Activated CD8-positive, alpha-beta memory T cell treated with anti-CD3 and anti-CD28 coated beads for 4 hours (primary cell): ENCODE data around the gene MAP4.
"Not testable (repeated sequence)": the region's sequence is repeated elsewhere in the genome, so short reads cannot be mapped to it uniquely, and the experiment has no call there.

ENCODE experiments used
- DNase-seq, 2 donors: peaks; one replicate each; pipeline ENCODE4 v3.0.0-alpha.2; 2020; ENCODE audit warnings: low read depth in 2 of 2

Gene MAP4

DNA sequence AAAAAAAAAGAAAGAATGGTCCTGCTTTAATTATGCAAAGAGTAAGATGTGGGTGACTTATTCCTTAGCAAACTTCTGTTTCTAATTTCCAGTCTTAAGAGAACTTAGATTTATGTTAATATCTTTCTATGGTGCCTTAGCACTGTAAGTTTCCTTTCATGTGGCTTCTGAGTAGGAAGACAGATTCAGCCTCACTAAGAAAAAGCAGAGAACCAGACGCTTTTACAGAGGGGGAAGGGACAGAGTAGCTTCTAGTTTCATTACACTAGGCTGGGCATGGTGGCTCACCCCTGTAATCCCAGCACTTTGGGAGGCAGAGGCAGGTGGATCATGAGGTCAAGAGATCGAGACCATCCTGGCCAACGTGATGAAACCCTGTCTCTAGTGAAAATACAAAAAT, 118.3 kb downstream of the MAP4 start:
- no peak for DNase-seq

DNA sequence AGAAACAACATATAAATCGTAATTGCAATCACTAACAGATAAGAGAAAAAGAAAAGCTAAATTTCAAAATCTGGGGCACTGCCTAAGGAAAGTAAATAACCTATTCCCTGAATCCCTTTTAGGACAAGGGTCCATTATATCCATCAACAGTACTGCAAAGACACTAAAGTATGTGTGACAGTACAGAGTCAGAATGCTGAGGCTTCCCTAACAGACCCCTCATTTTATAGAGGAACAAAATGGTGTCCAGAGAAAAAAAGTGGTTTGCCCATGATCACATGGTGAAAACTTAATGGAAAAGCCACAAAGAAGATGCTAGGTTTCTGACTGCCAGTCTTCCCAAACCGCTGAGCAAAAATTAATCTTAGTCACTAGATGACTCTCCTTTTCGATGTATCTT, 119.5 kb downstream of the MAP4 start:
- no peak for DNase-seq

DNA sequence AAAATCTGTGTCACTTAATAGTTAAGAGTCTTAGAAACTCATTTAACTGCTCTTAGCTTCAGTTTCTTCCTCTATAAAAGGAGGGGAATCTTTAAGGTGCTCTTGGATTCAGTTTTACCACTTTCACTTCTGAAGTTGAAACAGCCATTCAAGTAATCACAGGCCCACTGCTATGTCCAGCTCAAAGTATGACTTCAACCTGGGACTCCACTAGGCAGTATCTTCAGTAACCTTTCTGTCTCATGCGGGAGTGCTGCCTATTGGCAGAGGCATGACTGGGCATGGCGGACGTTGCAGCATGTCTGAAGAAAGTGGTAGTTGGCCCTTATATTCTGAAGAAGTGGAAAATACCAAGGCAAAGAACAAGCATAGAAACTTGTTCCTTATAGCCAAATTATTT, 121.0 kb downstream of the MAP4 start:
- DNase-seq = no peak

DNA sequence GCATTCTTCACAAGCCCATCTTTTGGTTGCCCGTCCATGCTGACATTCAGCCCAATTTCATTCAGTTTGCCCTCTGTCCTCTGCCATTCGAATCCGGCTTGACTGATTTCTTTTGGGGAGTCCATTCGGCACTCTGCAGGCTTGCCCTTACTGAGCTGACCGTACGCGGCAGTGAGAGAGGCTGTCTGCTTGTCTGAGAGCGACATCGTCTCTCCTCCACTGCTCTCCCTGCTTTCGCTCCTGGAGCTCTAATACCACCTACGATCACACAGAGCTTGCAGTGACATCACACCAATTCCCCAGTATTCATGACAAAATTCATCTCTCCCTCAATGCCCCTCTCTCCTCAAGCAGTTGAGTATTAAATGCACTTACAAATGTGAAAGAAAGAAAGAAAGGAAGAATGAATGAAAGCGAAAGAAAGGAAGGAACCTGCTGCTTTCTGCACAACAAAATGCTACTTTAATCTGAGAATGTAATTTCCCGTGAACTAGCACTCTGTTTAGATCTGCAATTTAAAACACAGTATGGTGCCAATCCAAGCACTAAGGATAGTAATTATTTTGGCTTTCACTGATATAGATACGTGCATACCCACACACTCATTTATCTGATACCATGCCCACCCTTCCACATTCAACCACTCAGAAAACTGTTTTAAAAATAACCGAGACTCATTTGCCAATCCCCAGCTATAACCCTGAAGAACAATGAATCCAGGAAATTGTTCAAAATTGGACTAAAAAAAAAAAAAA, 123.8 kb downstream of the MAP4 start:
- no peak for DNase-seq

DNA sequence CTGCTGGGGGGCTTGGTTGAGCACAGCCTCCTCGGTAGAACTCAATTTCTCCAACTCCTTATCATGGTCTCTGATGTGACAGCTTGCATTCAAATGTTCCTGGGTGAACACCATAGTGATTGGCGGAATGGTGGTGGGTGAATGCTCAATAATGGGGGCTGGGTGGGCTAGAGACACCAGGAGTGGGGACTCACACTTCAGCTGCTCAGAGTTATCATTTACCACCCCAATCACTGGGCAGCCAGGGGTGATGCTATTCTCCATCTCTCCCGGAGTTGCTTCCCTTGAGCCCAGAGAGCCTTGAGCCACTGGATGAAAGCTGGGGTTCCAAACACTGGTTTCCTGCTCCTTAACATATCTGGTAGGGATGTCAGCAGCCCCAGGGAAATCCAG, 124.6 kb downstream of the MAP4 start:
- no peak for DNase-seq

- no peak for DNase-seq
These were observed 125.2 kb downstream of the MAP4 start for GRCh38 chr3:47890828-47891612.

- no peak for DNase-seq
These were observed 125.9 kb downstream of the MAP4 start for GRCh38 chr3:47890126-47890827.

GRCh38 chr3:47888986-47889757, 127.0 kb downstream of the MAP4 start:
- no peak for DNase-seq

DNA sequence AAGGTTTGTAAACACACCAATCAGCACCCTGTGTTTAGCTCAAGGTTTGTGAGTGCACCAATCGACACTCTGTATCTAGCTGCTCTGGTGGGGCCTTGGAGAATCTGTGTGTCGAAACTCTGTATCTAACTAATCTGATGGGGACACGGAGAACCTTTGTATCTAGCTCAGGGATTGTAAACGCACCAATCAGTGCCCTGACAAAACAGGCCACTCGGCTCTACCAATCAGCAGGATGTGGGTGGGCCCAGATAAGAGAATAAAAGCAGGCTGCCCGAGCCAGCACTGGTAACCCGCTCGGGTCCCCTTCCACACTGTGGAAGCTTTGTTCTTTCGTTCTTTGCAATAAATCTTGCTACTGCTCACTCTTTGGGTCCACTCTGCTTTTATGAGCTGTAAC, 128.2 kb downstream of the MAP4 start:
- DNase-seq = not testable (repeated sequence)

DNA sequence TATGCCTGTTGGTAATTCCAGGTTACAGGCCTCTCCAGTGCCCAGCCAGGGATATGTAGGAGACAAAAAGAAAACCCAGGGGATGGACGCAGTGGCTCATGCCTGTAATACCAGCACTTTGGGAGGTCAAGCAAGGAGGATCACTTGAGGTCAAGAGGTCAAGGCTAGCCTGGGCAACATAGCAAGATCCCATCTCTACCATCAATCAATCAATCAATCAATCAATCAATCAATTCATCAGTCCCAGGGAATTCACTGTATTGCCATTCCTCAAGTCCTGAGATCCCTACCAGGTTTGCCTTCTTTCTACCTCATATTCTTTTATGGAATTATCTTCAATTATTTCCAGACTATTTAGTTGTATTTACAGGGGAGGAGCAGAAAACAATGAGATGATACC, 131.0 kb downstream of the MAP4 start:
- DNase-seq = no peak

- no peak for DNase-seq
These were observed 131.6 kb downstream of the MAP4 start for GRCh38 chr3:47884603-47885002.

- no peak for DNase-seq
These were observed 133.9 kb downstream of the MAP4 start for GRCh38 chr3:47882338-47882737.

DNA sequence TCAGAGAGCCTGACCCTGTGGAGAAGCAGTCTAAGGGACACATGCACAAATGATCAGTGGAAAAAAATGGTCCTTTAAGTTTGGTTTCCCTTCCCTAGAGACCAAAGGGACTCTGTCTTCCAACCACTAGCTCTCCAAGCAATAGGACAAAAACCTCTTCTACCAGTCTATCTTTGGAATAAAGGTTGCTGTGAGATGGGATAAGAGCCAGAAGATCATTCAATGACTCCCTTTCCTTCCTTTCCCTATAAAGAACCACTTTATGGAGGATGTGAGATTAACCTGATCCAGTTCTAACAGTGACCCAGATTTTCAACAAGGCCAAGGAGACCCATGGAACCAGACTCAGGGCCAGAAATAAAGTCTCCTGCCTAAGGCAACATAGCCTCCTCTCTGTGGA, 138.5 kb downstream of the MAP4 start:
- no peak for DNase-seq

- DNase-seq = no peak
These were observed 138.9 kb downstream of the MAP4 start for GRCh38 chr3:47877290-47877689.

GRCh38 chr3:47874913-47875312, 141.3 kb downstream of the MAP4 start:
- DNase-seq = no peak

DNA sequence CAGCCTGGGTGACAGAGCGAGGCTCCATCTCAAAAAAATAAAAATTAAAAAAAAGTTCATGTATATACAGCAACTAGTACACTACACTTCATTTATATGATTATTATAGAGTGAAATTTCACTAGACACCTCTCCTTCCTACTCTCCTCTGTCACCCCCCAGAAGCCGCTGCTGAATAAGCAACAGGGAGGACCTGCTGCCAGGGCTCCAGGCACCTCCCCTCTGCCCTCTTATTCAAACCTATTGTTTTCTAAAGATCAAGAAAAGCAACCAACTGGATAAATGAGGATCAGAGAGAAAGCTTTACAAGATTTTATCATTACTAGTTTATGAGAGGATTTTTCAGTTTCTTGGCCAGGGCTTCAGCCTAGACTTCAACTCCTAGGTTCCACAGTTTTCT, 141.8 kb downstream of the MAP4 start:
- no peak for DNase-seq

- no peak for DNase-seq
These were observed 143.3 kb downstream of the MAP4 start for GRCh38 chr3:47872916-47873315.

DNA sequence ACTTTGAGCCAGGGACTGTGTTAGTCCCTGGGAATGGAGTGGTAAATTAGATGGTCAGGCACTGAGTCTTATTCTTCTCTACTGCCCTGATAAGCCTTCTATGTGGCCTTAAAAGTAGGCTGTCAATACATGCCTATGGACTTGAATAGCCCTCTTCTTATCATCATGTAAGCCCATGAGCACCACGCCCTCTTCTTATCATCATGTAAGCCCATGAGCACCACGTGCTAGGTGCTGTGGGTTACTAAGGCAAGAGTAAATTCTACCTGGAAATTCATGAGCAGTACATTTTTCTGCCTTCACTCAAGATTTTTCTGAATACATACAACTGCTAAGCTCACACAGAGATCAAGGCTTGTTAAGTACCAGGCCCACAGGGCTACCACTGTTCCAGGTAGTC, 144.8 kb downstream of the MAP4 start:
- DNase-seq = no peak

- DNase-seq = no peak
These were observed 145.4 kb downstream of the MAP4 start for GRCh38 chr3:47870702-47871260.

GRCh38 chr3:47870156-47870555, 146.1 kb downstream of the MAP4 start:
- DNase-seq = no peak

GRCh38 chr3:47868306-47868705, 147.9 kb downstream of the MAP4 start:
- DNase-seq = no peak
